ENCODE results near the gene KCNJ12. TPM values are rescaled to one million over a fixed set of nuclear protein-coding genes. Genes with fewer than 3 reads are reported as not detected.
"Not testable (repeated sequence)": the region's sequence is repeated elsewhere in the genome, so short reads cannot be mapped to it uniquely, and the experiment has no call there.

Gene KCNJ12
- total and polyA plus RNA-seq, 2 donors from 2014 or later = 3.1 to 3.4 TPM

GRCh38 chr17:21454441-21454840 lies 78.3 kb downstream of the KCNJ12 start:
- intact Hi-C loops (cut with DNase I) = loop anchor here (10.0 kb wide), 1 partner anchor 60 kb away; no protein-coding TSS in a partner anchor
- H3K36me3 ChIP-seq (ENCODE audit: control insufficient read depth in 2 of 3, insufficient read depth in 3 of 3, low read length in 3 of 3) = no peaks in the 10 kb centered on the region
- H3K27me3 ChIP-seq (ENCODE audit: control insufficient read depth, insufficient read depth, low read length) = no peaks in the 10 kb centered on the region
- DNase-seq (no peak), FAIRE-seq (no peak)
- no peak for TF ChIP-seq CTCF (IDR thresholded peaks at IDR 0.05; ENCODE audit: borderline replicate concordance, extremely low read depth, insufficient read depth)
- no peaks in the 10 kb centered on the region for H3K9me3 ChIP-seq (ENCODE audit: control insufficient read depth in 2 of 3, insufficient read depth in 1 of 3, low read length in 3 of 3)
- no peak overlapping the region for H3K4me3 ChIP-seq (ENCODE audit: low read length in 3 of 3)
- peaks cover 0 to 5% (median 0%) of the 10 kb centered on the region in 3 donors for H3K4me1 ChIP-seq (ENCODE audit: control insufficient read depth in 2 of 3, insufficient read depth in 2 of 3, low read depth in 1 of 3, low read length in 3 of 3)
- no peak overlapping the region for H3K27ac ChIP-seq (ENCODE audit: low read depth in 2 of 2, low read length in 2 of 2)
- no peak overlapping the region for H3K9ac ChIP-seq (ENCODE audit: low read length in 3 of 3)

DNA sequence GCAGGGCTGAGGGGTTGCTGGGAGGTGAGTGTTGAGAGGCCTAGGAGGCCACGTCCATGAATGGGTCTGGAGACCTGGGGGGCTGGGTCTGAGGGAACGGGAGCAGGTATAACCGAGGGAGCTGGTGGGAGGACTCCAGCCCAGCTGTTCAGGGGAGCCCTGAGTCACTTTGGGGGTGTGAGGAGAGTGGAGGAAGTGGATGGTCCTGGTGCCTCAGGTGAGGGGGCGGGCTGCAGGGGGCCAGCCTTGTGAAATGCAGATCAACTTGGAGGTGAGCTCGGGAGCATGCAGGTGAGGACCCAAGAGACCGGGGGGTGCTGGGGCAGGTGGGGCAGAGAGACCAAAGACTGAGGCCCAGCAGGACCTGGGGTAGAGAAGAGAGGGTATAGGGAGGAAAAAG lies 79.6 kb downstream of the KCNJ12 start:
- FAIRE-seq (no peak), DNase-seq (no peak)
- Histone ChIP-seq H3K27me3 (ENCODE audit: control insufficient read depth, insufficient read depth, low read length) (no peaks in the 10 kb centered on the region), H3K9me3 (ENCODE audit: control insufficient read depth in 2 of 3, insufficient read depth in 1 of 3, low read length in 3 of 3) (no peaks in the 10 kb centered on the region), H3K4me3 (ENCODE audit: low read length in 3 of 3) (no peak overlapping the region), H3K4me1 (ENCODE audit: control insufficient read depth in 2 of 3, insufficient read depth in 2 of 3, low read depth in 1 of 3, low read length in 3 of 3) (peaks cover 0 to 5% (median 0%) of the 10 kb centered on the region in 3 donors), H3K36me3 (ENCODE audit: control insufficient read depth in 2 of 3, insufficient read depth in 3 of 3, low read length in 3 of 3) (no peaks in the 10 kb centered on the region), H3K27ac (ENCODE audit: low read depth in 2 of 2, low read length in 2 of 2) (no peak overlapping the region), H3K9ac (ENCODE audit: low read length in 3 of 3) (no peak overlapping the region)
- TF ChIP-seq CTCF (IDR thresholded peaks at IDR 0.05; ENCODE audit: borderline replicate concordance, extremely low read depth, insufficient read depth) = no peak
- intact Hi-C loops (cut with DNase I) = loop anchor here (10.0 kb wide), 1 partner anchor 59 kb away; no protein-coding TSS in a partner anchor

- not testable (repeated sequence) for H3K27me3 ChIP-seq (ENCODE audit: control insufficient read depth, insufficient read depth, low read length); FAIRE-seq; DNase-seq; H3K4me1 ChIP-seq (ENCODE audit: control insufficient read depth in 2 of 3, insufficient read depth in 2 of 3, low read depth in 1 of 3, low read length in 3 of 3); H3K9me3 ChIP-seq (ENCODE audit: control insufficient read depth in 2 of 3, insufficient read depth in 1 of 3, low read length in 3 of 3); H3K4me3 ChIP-seq (ENCODE audit: low read length in 3 of 3); H3K9ac ChIP-seq (ENCODE audit: low read length in 3 of 3); H3K36me3 ChIP-seq (ENCODE audit: control insufficient read depth in 2 of 3, insufficient read depth in 3 of 3, low read length in 3 of 3); H3K27ac ChIP-seq (ENCODE audit: low read depth in 2 of 2, low read length in 2 of 2)
- intact Hi-C loops (cut with DNase I) = loop anchor here (10.0 kb wide), 1 partner anchor 58 kb away; no protein-coding TSS in a partner anchor
These were observed 80.3 kb downstream of the KCNJ12 start for GRCh38 chr17:21456449-21456848.

GRCh38 chr17:21457051-21458026 lies 81.2 kb downstream of the KCNJ12 start:
- Histone ChIP-seq H3K36me3 (ENCODE audit: control insufficient read depth in 2 of 3, insufficient read depth in 3 of 3, low read length in 3 of 3) (no peaks in the 10 kb centered on the region), H3K9ac (ENCODE audit: low read length in 3 of 3) (no peak overlapping the region), H3K9me3 (ENCODE audit: control insufficient read depth in 2 of 3, insufficient read depth in 1 of 3, low read length in 3 of 3) (no peaks in the 10 kb centered on the region), H3K27me3 (ENCODE audit: control insufficient read depth, insufficient read depth, low read length) (no peaks in the 10 kb centered on the region), H3K4me1 (ENCODE audit: control insufficient read depth in 2 of 3, insufficient read depth in 2 of 3, low read depth in 1 of 3, low read length in 3 of 3) (peaks cover 0 to 5% (median 0%) of the 10 kb centered on the region in 3 donors), H3K4me3 (ENCODE audit: low read length in 3 of 3) (no peak overlapping the region), H3K27ac (ENCODE audit: low read depth in 2 of 2, low read length in 2 of 2) (no peak overlapping the region)
- DNase-seq (peak; percentile 93 to 96 (median 93)), FAIRE-seq (no peak)
- intact Hi-C loops (cut with DNase I) = loop anchor here (10.0 kb wide), 1 partner anchor 57 kb away; no protein-coding TSS in a partner anchor
- TF ChIP-seq CTCF (IDR thresholded peaks at IDR 0.05; ENCODE audit: borderline replicate concordance, extremely low read depth, insufficient read depth) = peak; percentile 94

Measured in kidney (tissue), 14 donors.